DND-41 (cell line): ENCODE results near the gene SLC12A4.

ENCODE experiments used
- ATAC-seq: fragments of 200-7000 bp; cut with Tn5 transposase; 3 replicates; pipeline ENCODE4 v1.9.1; 2021; ENCODE audit warnings: low read depth; ENCODE audit not compliant: insufficient read depth
- DNase-seq: peaks from one replicate; pipeline ENCODE4 v3.0.0-alpha.2; 2020
- H2AFZ ChIP-seq: 2 replicates; pipeline ENCODE4 v1.6.0; 2012; ENCODE audit warnings: low read depth, low read length
- H3K27ac ChIP-seq: 2 replicates; pipeline ENCODE4 v1.5.1; 2012; ENCODE audit warnings: low read length, inconsistent platforms
- H3K27me3 ChIP-seq: fragments of 200-600 bp; sonication (generic); 2 replicates; pipeline ENCODE4 v1.6.0; 2012; ENCODE audit warnings: low read length, mild to moderate bottlenecking, inconsistent platforms; ENCODE audit not compliant: insufficient read depth, poor library complexity
- H3K36me3 ChIP-seq: 2 replicates; pipeline ENCODE4 v1.5.1; 2012; ENCODE audit warnings: low read length, inconsistent platforms; ENCODE audit not compliant: insufficient read depth
- H3K4me1 ChIP-seq: 2 replicates; pipeline ENCODE4 v1.5.1; 2012; ENCODE audit warnings: mild to moderate bottlenecking, low read length; ENCODE audit not compliant: insufficient read depth
- H3K4me2 ChIP-seq: 2 replicates; pipeline ENCODE4 v1.6.0; 2012; ENCODE audit warnings: mild to moderate bottlenecking, moderate library complexity, low read length, inconsistent platforms; ENCODE audit not compliant: insufficient read depth
- H3K4me3 ChIP-seq, 2 experiments: fragments of 200-600 bp in 1 of 2; shearing (Covaris generic) in 1 of 2; 2 replicates each; pipeline ENCODE4 v1.5.1; 2012 to 2016; ENCODE audit warnings: inconsistent platforms in 2 of 2, low read length in 2 of 2, mild to moderate bottlenecking in 2 of 2, low read depth in 1 of 2, moderate library complexity in 1 of 2
- H3K79me2 ChIP-seq: 2 replicates; pipeline ENCODE4 v1.6.0; 2012; ENCODE audit warnings: low read length, inconsistent platforms; ENCODE audit not compliant: insufficient read depth
- H3K9ac ChIP-seq: 2 replicates; pipeline ENCODE4 v1.6.0; 2012; ENCODE audit warnings: low read depth, mild to moderate bottlenecking, inconsistent platforms, low read length, moderate library complexity
- H3K9me3 ChIP-seq: 2 replicates; pipeline ENCODE4 v1.5.1; 2012; ENCODE audit warnings: low read length, moderate library complexity, mild to moderate bottlenecking, inconsistent platforms; ENCODE audit not compliant: insufficient read depth, severe bottlenecking
- H4K20me1 ChIP-seq: 2 replicates; pipeline ENCODE4 v1.6.0; 2012; ENCODE audit warnings: low read length; ENCODE audit not compliant: insufficient read depth
- EZH2 ChIP-seq: IDR thresholded peaks from 3 replicates; pipeline ENCODE4 v1.6.1; 2012; ENCODE audit warnings: borderline replicate concordance, low read depth, mild to moderate bottlenecking, moderate library complexity, low read length, inconsistent platforms; ENCODE audit not compliant: severe bottlenecking
- TF ChIP-seq, protein P1 (sequence below): IDR thresholded peaks from 2 replicates; pipeline ENCODE4 v1.5.1; 2012; ENCODE audit warnings: borderline replicate concordance, low read length, moderate library complexity, mild to moderate bottlenecking; ENCODE audit not compliant: poor library complexity, severe bottlenecking; ENCODE audit errors: extremely low read depth

SLC12A4 gene

DNA sequence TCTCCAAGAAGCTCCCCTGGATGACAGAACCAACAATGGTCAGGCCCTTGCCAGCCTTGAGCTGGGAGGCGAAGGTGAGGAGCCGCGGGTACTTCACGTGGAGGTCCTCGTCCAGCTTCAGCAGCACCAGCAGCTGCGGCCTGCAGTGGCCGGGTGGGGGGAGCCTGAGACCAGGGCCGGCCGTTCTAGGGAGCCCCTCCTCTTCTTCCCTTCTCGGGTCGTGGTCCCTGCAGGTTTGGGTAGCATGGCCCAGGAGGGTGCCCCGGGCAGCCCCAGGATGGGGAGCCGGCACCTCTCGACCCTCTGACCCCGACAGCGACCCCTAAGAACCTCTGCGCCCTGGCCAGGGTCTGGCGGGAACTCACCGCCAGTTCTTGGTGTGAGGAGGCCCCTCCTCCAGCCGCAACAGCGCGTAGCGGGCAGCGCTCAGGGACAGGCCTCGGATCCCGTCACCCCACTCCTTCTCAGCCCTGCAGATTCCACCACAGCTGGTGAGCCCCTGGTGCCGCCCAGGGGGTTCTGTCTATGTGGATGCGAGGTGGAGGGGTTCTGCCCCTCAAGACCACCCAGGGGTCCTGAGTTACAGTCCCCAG is 21.4 kb downstream of the SLC12A4 start:
- Histone ChIP-seq H3K9ac (no peak overlapping the region), H3K9me3 (no peaks in the 10 kb centered on the region), H2AFZ (no peak overlapping the region), H4K20me1 (no peaks in the 10 kb centered on the region), H3K4me3 (no peak overlapping the region), H3K4me1 (no peaks in the 10 kb centered on the region), H3K4me2 (no peak overlapping the region), H3K79me2 (no peaks in the 10 kb centered on the region), H3K36me3 (peaks cover 92% of the 10 kb centered on the region), H3K27me3 (no peaks in the 10 kb centered on the region), H3K27ac (no peak overlapping the region)
- TF ChIP-seq, protein P1, sequence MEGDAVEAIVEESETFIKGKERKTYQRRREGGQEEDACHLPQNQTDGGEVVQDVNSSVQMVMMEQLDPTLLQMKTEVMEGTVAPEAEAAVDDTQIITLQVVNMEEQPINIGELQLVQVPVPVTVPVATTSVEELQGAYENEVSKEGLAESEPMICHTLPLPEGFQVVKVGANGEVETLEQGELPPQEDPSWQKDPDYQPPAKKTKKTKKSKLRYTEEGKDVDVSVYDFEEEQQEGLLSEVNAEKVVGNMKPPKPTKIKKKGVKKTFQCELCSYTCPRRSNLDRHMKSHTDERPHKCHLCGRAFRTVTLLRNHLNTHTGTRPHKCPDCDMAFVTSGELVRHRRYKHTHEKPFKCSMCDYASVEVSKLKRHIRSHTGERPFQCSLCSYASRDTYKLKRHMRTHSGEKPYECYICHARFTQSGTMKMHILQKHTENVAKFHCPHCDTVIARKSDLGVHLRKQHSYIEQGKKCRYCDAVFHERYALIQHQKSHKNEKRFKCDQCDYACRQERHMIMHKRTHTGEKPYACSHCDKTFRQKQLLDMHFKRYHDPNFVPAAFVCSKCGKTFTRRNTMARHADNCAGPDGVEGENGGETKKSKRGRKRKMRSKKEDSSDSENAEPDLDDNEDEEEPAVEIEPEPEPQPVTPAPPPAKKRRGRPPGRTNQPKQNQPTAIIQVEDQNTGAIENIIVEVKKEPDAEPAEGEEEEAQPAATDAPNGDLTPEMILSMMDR = no peak
- no peak for TF ChIP-seq EZH2
- DNase-seq (no peak), ATAC-seq (no peak)

DNA sequence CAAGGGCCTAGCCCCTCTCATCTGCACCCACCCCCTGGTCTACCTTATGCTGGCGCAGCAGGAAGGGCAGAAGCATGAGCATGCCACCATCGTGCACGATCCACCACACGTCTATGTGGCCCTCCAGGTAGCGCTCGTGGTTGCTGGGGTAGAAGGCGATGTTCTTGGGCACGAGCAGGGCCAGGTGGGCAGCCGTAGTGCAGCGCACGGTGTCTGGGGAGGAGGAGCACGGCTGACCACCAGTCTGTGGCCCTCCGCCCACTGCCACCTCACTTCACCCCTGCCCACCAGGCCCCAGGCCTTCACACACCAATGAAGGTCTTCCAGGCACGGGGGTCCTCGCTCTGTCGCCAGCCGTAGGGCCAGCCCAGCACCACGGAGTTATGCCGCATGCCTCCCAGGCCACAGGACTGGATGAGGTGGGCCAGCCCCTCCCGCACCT is 22.3 kb downstream of the SLC12A4 start:
- Histone ChIP-seq H3K27ac (no peak overlapping the region), H4K20me1 (no peaks in the 10 kb centered on the region), H3K4me1 (no peaks in the 10 kb centered on the region), H3K79me2 (no peaks in the 10 kb centered on the region), H3K27me3 (no peaks in the 10 kb centered on the region), H3K36me3 (peaks cover 91% of the 10 kb centered on the region), H3K9ac (no peak overlapping the region), H2AFZ (no peak overlapping the region), H3K4me2 (no peak overlapping the region), H3K4me3 (no peak overlapping the region), H3K9me3 (no peaks in the 10 kb centered on the region)
- DNase-seq (no peak), ATAC-seq (no peak)
- TF ChIP-seq EZH2 = no peak
- TF ChIP-seq, protein P1 = no peak

DNA sequence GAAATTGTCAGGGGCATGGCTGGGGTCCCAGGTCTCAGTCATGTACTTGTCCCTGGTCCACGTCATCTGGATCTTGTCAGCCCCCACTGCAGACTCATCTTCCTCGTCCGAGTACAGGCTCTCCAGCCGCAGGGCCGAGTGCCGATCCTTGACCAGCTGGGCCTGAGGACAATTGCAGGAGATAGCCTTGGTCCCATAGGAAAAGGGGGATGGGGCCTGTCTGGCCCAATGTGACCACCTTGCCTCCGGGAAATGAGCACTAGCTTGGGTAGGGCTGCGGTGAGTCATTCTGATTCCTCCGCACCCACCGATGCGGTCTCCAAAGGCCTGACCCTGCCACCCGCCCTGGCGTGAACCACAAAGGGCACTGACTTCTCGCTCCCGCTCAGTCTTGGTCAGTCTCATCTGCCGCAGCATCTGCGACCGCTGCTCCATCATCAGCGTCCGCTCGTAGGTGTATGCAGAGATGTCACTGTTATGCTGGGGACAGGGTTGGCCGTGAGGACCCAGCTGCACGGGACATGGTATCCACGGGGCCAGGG is 23.0 kb downstream of the SLC12A4 start:
- H3K27me3 ChIP-seq = no peaks in the 10 kb centered on the region
- H2AFZ ChIP-seq = no peak overlapping the region
- no peak overlapping the region for H3K27ac ChIP-seq
- DNase-seq (no peak), ATAC-seq (no peak)
- no peak overlapping the region for H3K4me2 ChIP-seq
- no peaks in the 10 kb centered on the region for H3K79me2 ChIP-seq
- H3K4me1 ChIP-seq = no peaks in the 10 kb centered on the region
- peaks cover 84% of the 10 kb centered on the region for H3K36me3 ChIP-seq
- TF ChIP-seq EZH2 = no peak
- TF ChIP-seq, protein P1 = no peak
- no peaks in the 10 kb centered on the region for H4K20me1 ChIP-seq
- no peaks in the 10 kb centered on the region for H3K9me3 ChIP-seq
- H3K4me3 ChIP-seq = no peak overlapping the region
- H3K9ac ChIP-seq = no peak overlapping the region
